Stomach smooth muscle (tissue), 2 donors: Measurements from ENCODE around the gene CABLES2.
A peak's percentile ranks its signal among the peaks of the same experiment; 100 is the strongest.

Experiments used
- H3K27ac ChIP-seq: one replicate; pipeline ENCODE4 v1.7.0; 2013; ENCODE audit warnings: mild to moderate bottlenecking, low read length, inconsistent platforms
- H3K27me3 ChIP-seq, 2 donors: one replicate each; pipeline ENCODE4 v1.7.0; 2013; ENCODE audit warnings: low read length in 2 of 2; ENCODE audit not compliant: insufficient read depth in 2 of 2, control insufficient read depth in 1 of 2
- H3K36me3 ChIP-seq, 2 donors: one replicate each; pipeline ENCODE4 v1.7.0; 2013; ENCODE audit warnings: low read length in 2 of 2; ENCODE audit not compliant: control insufficient read depth in 2 of 2, insufficient read depth in 2 of 2
- H3K4me1 ChIP-seq: one replicate; pipeline ENCODE4 v1.7.0; 2013; ENCODE audit warnings: low read length; ENCODE audit not compliant: control insufficient read depth, insufficient read depth
- H3K4me3 ChIP-seq, 2 donors: one replicate each; pipeline ENCODE4 v1.7.0; 2013; ENCODE audit warnings: low read length in 2 of 2
- H3K9ac ChIP-seq, 2 donors: one replicate each; pipeline ENCODE4 v1.7.0; 2013; ENCODE audit warnings: low read length in 2 of 2, mild to moderate bottlenecking in 1 of 2
- H3K9me3 ChIP-seq, 2 donors: one replicate each; pipeline ENCODE4 v1.7.0; 2013; ENCODE audit warnings: low read length in 2 of 2; ENCODE audit not compliant: control insufficient read depth in 2 of 2
- donor health status: healthy.
- donor health status: Pancreatic carcinoma.

CABLES2 gene

GRCh38 chr20:62416651-62417637 is 9.9 kb upstream of the CABLES2 start:
- Histone ChIP-seq H3K27me3 (no peaks in the 10 kb centered on the region), H3K4me3 (no peak overlapping the region), H3K9me3 (no peaks in the 10 kb centered on the region), H3K27ac (no peak overlapping the region), H3K36me3 (no peaks in the 10 kb centered on the region), H3K9ac (no peak overlapping the region), H3K4me1 (no peaks in the 10 kb centered on the region)

DNA sequence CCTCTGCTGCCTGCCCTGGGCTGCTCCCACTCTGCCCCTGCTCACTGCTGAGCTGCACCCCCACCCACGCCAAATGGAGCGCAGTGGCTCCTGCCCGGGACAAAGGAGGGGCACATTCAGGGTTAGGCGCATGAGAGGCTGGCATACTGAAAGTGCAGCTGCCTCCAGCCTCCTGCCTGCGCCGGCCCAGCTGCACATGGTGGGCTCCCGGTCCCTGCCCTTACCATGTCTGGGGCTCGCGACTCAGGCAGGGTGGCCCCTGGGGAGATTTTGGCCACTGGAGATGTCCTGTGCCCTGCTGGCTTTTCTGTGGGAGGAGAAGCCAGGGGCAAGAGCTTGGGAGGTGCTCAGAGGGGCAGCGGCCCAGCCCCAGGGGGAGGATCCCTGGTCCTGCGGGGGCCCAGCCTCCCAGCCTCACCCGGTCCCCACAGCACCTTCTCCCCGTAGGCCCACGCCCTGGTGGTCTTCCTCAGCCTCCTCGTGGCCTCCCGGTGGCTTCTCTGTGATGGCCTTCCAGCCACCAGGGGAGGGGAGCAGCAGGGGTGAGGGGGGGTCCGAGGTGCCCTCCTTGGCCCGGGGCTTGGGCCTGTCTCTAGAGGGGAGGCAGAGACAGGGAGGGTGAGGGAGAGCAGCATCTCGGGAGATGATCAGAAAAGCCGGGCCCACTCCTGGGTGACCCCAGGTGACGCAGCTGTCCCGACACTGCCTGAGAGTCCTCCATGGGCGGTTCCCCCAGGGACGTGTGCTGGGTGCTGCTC is 8.4 kb upstream of the CABLES2 start:
- Histone ChIP-seq H3K4me3 (no peak overlapping the region), H3K9me3 (no peaks in the 10 kb centered on the region), H3K4me1 (peaks cover 2% of the 10 kb centered on the region), H3K27me3 (no peaks in the 10 kb centered on the region), H3K9ac (no peak overlapping the region), H3K36me3 (no peaks in the 10 kb centered on the region), H3K27ac (no peak overlapping the region)

- Histone ChIP-seq H3K27ac (no peak overlapping the region), H3K9me3 (no peaks in the 10 kb centered on the region), H3K36me3 (no peaks in the 10 kb centered on the region), H3K9ac (no peak overlapping the region), H3K4me3 (no peak overlapping the region), H3K4me1 (peaks cover 12% of the 10 kb centered on the region), H3K27me3 (no peaks in the 10 kb centered on the region)
These were observed 6.9 kb upstream of the CABLES2 start for GRCh38 chr20:62413896-62414481.

DNA sequence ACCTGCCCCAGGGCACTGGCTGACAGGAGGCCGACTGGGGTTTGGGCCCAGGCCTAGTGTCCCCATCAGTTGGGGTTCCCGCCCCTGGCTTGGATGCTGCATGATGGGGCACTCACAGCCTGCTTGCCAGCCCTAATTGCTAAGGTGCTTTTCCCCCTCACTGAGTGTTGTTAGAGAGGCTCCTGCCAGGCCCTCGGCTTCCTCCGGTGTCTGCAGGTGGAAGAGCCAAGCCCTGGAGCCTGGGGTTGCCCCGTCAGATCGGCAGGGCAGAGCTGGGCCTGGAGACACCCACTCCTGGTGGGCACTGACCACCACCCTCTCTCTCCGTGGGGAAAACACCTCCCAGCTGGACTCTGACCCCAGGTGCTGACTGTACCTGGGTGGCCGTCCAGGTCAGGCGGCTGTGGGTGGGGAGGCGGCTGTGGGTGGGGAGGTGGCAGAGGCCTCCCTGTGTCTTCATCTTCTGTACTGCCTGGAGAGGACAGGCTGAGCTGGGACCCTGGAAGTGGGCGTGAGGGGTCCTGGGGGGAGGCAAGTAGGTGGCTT is 6.0 kb upstream of the CABLES2 start:
- H3K27ac ChIP-seq = no peak overlapping the region
- no peak overlapping the region for H3K4me3 ChIP-seq
- H3K4me1 ChIP-seq = peaks cover 12% of the 10 kb centered on the region
- H3K27me3 ChIP-seq = no peaks in the 10 kb centered on the region
- H3K9me3 ChIP-seq = no peaks in the 10 kb centered on the region
- no peak overlapping the region for H3K9ac ChIP-seq
- no peaks in the 10 kb centered on the region for H3K36me3 ChIP-seq

GRCh38 chr20:62412194-62413024 is 5.3 kb upstream of the CABLES2 start:
- Histone ChIP-seq H3K4me1 (peaks cover 16% of the 10 kb centered on the region), H3K36me3 (no peaks in the 10 kb centered on the region), H3K9ac (no peak overlapping the region), H3K4me3 (no peak overlapping the region), H3K27ac (no peak overlapping the region), H3K27me3 (no peaks in the 10 kb centered on the region), H3K9me3 (no peaks in the 10 kb centered on the region)

DNA sequence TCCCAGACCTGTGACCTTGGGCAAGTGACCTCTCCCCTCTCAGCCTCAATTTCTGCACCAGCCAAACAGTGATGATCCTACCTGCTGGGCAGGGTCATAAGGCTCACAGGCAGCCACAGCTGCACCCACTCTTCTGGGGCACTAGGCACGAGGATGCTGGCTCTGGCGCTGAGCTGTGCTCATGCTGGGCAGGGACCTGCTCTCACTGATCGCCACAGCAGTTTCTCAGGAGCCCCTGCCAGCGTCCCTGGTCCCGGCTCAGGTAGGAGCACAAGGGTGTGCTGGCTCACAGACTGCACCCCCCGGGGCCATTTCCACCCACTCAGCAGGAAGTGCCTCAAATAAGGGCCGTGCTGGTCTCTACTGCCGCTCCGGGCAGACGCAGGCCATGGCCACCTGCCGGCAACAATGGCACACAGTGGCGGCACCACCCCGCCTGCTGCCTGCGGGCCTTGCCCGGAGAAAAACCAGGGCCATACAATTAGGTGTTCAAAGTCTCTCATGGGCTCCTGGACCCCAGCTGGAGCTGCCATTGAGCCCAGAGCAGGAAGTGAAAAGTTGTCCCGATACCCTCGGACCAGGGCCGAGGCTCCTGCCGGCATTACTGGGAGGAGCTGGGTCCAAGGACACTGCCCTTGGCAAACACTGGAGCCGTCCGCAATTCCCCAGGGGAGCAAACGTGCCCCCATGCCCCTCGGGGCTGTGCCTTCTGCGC is 4.6 kb upstream of the CABLES2 start:
- Histone ChIP-seq H3K9ac (no peak overlapping the region), H3K4me3 (no peak overlapping the region), H3K9me3 (no peaks in the 10 kb centered on the region), H3K36me3 (no peaks in the 10 kb centered on the region), H3K27me3 (no peaks in the 10 kb centered on the region), H3K4me1 (peaks cover 19% of the 10 kb centered on the region), H3K27ac (no peak overlapping the region)

GRCh38 chr20:62410746-62411478 is 3.8 kb upstream of the CABLES2 start:
- H3K27me3 ChIP-seq = no peaks in the 10 kb centered on the region
- no peak overlapping the region for H3K9ac ChIP-seq
- H3K4me3 ChIP-seq = no peak overlapping the region
- H3K4me1 ChIP-seq = peaks cover 26% of the 10 kb centered on the region
- no peak overlapping the region for H3K27ac ChIP-seq
- no peaks in the 10 kb centered on the region for H3K9me3 ChIP-seq
- no peaks in the 10 kb centered on the region for H3K36me3 ChIP-seq

DNA sequence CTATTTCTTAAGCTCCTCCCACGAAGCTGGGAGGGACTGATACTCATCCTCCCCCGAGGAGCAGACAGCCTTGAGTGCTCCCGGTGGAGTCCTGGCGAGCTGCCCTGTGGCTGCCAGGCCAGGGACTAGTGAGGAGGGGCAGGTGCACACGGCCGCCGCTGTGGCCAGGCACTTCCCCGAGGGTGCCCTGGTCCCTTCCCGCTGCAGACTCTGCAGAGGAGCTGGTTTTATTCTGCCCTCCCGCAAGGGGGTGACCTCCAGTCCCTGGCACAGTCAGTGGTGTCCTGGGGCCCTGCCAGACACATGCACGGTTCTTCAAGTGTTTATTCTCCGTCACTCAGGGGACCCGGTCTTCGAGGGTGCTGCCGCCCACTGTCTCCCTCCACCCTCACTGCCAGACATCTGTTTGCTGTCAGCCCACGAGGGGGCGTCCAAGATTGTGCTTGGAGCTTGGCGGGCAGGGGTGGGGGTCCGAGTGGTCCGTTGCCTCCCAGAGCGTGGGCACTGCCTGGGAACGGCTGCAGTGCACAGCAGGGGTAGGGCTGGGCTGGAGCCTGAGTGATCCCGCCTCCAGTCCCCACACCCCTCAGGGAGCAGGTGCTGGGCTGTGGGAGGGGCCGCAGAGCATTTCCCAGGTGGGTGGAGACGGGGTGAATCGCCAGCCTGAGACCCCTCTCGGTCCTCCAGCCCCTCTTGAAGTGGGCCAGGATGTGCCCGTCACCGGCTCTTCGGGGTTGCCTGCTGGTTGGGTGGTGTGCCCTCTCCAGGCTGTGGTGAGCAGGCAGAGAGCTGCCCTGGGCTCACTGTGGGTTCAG is 3.1 kb upstream of the CABLES2 start:
- H3K4me3 ChIP-seq = peak overlapping the region in 1 of 2 donors; percentile 15
- no peak overlapping the region for H3K9ac ChIP-seq
- no peaks in the 10 kb centered on the region for H3K27me3 ChIP-seq
- peak overlapping the region; percentile 41 for H3K27ac ChIP-seq
- no peaks in the 10 kb centered on the region for H3K9me3 ChIP-seq
- H3K36me3 ChIP-seq = no peaks in the 10 kb centered on the region
- H3K4me1 ChIP-seq = peaks cover 34% of the 10 kb centered on the region
